IPS-NIHi11 (cell line): Measurements from ENCODE around the gene RBMS1.

Experiments used
- DNase-seq: peaks from one replicate; pipeline ENCODE4 v3.0.0; 2012; ENCODE audit warnings: mixed read lengths, low spot score

The RBMS1 gene

GRCh38 chr2:160360089-160360757, 133.4 kb downstream of the RBMS1 start:
- DNase-seq = no peak

DNA sequence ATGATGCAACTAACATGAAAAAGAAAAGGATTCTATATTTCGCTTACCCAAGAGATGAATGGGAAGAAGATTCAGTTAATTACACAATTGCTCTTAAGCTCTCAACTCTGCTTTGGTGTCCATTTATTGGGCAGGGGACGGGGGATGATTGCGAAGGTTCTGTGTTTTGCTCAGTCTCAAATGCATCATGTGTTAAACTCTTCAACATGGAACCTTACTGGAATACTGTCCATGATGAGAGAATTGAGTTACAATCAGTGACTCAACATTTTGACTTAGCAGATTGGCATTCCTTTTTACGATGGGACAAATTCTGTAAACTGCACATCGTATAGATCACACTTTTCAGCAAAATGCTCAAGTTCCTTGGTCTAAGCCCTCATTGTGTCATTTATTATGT, 135.6 kb downstream of the RBMS1 start:
- no peak for DNase-seq

GRCh38 chr2:160356485-160356884, 137.1 kb downstream of the RBMS1 start:
- DNase-seq = no peak

GRCh38 chr2:160355080-160355479, 138.5 kb downstream of the RBMS1 start:
- DNase-seq = no peak

- no peak for DNase-seq
Observed at GRCh38 chr2:160354677-160355076, 138.9 kb downstream of the RBMS1 start.

DNA sequence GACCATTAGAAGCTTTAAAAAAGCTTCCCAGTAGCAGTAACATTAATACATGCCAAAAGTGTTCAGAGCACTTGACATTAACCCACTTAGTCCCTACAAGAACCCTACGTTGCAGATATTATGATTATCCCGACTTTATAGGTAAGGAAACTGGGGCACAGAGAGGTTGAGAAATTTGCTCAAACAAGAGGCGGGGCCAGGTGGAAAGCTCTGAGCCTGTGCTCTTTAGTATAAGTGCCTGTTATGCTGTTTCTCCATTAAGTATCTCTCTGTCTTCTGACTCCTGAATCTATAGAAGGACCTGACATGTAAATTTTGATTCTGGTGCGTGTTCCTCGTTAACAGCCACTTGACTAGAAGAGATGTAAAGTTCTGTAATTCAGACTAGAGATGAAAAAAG, 139.8 kb downstream of the RBMS1 start:
- DNase-seq = no peak

DNA sequence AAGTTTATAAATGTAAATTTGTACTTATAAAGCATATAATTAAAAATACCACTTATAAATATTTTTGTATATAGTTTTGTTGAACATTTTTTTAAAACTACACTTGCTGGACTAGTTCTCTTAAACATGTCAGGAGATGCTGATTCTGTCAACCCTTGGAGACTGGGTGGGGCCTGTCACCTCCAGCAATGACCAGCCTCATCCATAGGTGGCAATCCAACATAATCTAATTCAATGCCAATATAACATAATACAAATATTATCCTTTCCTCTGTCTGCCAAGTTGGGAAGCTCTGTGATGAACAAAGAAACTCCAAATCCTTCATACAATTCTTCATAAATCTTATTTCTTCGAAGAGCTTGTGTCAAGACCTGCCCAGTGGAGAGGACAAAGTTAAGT, 140.4 kb downstream of the RBMS1 start:
- no peak for DNase-seq

GRCh38 chr2:160352500-160352899, 141.1 kb downstream of the RBMS1 start:
- DNase-seq = no peak

GRCh38 chr2:160351956-160352355, 141.7 kb downstream of the RBMS1 start:
- no peak for DNase-seq

DNA sequence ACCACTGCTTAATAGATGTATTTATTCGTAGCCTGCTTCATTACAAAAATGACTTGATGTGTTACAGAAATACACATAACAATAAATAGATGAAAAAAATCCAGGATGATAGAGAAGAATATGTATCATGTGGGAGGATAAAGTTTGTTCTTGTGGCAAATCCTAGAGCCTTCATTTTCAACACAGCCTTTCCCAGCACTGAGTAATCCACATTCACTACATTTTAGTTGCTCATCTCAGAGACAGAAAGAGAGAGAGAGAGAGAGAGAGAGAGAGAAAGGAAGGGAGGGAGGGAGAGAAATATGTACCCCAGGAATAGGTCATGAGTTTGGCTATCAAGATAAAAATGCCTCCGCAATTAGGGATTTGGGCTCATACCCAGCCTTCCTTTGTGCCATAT, 144.3 kb downstream of the RBMS1 start:
- DNase-seq = no peak

- no peak for DNase-seq
Observed at GRCh38 chr2:160347269-160347863, 146.2 kb downstream of the RBMS1 start.

DNA sequence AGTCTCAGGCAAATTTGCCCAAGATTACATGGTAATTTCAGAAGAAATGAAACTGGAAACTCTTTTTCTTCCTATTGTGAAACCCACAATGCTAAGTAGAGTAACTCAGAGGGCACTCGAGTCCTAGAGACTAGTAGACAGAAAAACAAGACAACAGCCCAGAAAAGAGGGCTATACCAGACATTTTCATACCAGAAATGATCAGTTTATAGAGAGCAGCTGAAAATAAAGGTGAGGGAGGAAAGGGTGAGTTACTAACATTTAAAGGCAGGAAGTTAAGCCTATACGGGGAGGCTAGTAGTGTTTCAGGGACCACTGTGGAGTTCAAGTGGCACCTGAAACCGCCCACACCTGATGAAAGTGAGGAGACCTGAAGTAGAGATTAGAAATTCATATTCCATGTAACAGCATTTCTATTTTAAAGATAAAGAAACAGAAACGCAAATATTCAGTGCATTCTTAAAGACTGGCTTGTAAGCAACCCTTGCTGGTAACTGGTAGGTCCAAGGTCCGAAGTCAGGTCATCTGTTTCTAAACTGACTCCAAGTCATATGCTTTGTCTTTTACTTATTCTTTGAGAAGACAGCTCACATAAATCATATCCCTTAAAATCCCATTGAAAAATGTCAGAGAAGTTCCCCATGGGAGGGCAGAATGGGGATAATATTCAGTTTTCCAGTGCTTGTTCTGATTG, 148.4 kb downstream of the RBMS1 start:
- no peak for DNase-seq

- no peak for DNase-seq
Observed at GRCh38 chr2:160343404-160343803, 150.2 kb downstream of the RBMS1 start.

- no peak for DNase-seq
Observed at GRCh38 chr2:160339726-160340125, 153.9 kb downstream of the RBMS1 start.

DNA sequence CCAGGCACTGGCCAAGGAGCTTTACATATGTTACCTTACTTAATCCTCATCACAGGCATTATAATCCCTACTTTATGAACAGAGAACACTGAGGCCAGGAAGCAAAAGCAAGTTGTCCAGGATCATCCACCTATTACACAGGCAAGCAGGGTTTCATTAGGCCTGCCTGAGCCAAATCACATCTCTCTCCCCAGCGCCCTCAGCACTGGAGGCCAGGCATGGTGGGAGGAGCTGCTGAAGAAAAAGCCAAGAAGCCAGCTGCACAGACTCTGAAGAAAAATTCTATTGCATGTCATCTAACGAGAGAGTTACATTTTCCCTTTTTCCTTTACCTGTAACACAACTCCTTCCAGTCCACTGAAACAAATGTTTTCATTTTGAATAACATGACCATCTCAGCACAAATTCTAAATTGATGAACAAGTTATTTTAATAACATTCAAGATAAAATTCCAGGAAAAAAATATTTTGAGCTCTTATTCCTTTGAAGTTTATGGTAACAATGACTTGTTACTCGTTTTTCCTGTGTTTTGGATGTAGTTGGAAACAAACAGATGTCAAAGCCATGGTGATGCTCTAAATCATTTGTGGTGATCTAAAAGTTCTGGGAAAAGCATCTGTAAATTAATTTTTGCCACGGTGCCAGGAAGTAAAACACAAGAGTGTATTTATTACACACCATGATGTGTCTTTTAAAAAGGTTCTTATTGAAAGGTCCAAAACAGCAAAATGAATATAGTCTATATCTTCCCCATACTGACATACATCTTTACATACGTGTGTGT, 154.5 kb downstream of the RBMS1 start:
- no peak for DNase-seq

DNA sequence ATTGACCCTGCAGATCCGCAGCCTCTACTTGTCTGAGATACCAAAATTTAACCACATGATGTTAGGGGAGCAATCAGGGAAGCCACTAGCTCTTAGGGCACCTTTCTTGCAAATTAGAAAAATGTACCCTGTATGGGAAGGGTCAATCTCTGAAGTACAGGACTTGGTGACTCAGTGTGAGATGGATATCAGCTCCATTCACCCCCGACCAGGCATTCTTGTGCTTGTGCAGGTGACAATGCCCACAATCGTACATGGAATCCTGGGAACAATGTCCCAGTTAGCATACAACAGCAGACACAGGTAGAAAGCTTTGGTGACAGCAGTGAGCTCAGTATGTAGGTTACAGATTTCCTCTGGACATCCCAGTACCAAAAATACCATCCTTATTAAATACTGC, 155.9 kb downstream of the RBMS1 start:
- no peak for DNase-seq

GRCh38 chr2:160336635-160337034, 157.0 kb downstream of the RBMS1 start:
- no peak for DNase-seq

GRCh38 chr2:160336105-160336504, 157.5 kb downstream of the RBMS1 start:
- DNase-seq = no peak

DNA sequence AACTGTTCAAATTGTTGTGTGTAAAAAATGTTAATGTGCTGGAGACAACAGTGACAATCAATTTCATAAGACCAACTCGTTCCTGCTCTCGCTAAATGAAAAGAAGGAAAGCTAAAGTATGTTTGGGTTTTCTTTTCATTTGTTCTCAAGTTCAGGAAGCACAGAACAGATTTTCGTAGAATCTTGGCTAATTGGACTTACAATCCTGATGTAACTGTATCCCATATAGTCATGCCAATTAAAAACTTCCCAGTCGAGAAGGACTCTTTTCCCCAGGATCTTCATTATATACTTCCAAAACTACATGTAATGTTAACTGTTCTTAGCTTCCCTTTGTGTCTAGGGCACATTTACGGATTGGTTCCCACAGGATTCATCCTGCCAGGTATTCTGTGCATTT, 158.2 kb downstream of the RBMS1 start:
- no peak for DNase-seq

DNA sequence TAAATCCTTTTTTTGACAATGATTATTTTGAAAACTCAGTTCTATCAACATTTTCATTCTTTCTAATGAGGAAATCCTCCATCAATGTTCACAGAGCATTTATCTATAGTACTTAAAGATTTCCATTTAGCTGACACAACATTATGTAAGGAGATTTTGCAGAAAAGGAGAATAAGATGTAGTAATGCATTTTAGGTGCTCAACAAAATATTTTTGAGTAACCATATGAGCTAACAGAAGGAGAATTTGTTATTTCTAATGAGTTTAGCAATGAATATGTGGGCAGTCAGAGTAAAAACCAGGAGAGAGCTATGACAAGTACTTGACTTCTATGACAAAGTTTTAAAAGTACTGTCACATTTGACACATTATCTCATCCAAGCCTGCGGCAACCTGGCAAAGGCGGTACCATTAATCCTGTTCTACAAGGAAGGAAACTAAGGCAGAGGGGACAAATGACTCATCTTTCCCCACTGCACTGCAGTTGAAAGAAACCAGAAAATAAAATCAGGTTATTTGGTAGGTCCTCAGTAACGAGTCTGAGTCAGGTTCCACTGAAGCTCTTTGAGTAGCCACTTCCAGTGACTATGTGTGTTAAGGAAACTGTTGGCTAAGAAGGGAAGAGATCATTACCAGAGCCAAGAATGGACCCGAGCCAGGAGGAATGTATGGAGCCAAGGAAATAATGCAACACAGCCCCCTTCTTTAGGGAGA, 159.4 kb downstream of the RBMS1 start:
- DNase-seq = no peak

DNA sequence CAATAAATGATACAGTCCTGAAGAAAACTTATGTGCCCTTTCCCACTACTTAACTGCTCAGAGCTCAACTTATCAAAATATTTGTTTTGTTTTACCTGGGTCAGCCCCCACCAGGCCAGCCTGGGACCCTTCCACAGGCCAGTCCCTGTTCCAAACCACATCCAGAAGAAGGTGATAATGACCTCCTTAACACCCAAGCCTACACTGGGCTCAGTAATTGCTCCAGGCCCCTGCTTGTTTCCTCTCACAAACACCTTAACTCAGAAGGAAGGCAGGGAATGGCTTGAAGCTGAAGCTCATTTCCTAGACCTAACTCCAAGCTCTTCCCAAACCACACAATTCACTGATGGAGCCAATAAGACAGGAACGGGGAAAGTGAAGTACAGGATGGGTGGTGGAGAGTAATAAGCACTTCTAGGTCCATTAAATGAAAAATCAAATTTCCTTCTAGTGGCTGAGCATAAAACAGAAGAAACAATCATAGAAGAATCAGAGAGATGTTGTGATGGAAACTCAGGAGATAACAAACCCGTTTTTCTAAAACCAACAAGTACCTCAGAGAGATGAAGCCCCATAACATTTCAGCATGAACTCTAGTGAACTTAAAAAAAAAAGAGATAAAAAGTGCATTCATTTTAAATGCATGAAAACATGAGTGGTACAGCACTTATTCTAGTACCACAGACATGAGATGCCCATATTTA, 160.1 kb downstream of the RBMS1 start:
- DNase-seq = no peak
